Measurements from ENCODE around the gene KIF12. TPM values are rescaled to one million over a fixed set of nuclear protein-coding genes. Genes with fewer than 3 reads are reported as not detected.

The KIF12 gene
- total and polyA plus RNA-seq, 2 of the 8 experiments (the other 6 are each of a cell fraction or from before 2014, with no cell fraction given), result 2.9 to 3.9 TPM

- TF ChIP-seq CHD7 (IDR thresholded peaks at IDR 0.05; ENCODE audit: insufficient replicate concordance, low read length) (no peak), MAX (IDR thresholded peaks at IDR 0.05) (no peak), BCL11A (IDR thresholded peaks at IDR 0.05; ENCODE audit: low read depth in 2 of 2, low read length in 2 of 2) (no peak), PHF8 (conservative IDR thresholded peaks at IDR 0.05; ENCODE audit: low read depth, low read length) (no peak), EGR1 (IDR thresholded peaks at IDR 0.05; ENCODE audit: borderline replicate concordance, low read depth, low read length) (no peak), BRCA1 (IDR thresholded peaks at IDR 0.05; ENCODE audit: low read depth, low read length) (no peak), SIX5 (IDR thresholded peaks at IDR 0.05; ENCODE audit: low read depth, low read length) (no peak), SUZ12 (IDR thresholded peaks at IDR 0.05; ENCODE audit: low read length) (no peak)
These were observed 13.9 kb upstream of the KIF12 start (continued) for GRCh38 chr9:114112778-114113584.

Measured in H1 (cell line).